Sigmoid colon (tissue), 7 donors: ENCODE results near the gene ARPP21. TPM values are rescaled to one million over a fixed set of nuclear protein-coding genes. Genes with fewer than 3 reads are reported as not detected.

ENCODE experiments used
- DNase-seq: peaks from one replicate; pipeline ENCODE4 v3.0.0-alpha.2; 2019
- H3K27ac ChIP-seq, 4 donors: fragments of 200-600 bp; sonication (generic); one replicate each; pipeline ENCODE4 v1.5.1; 2016 to 2019; ENCODE audit warnings: mild to moderate bottlenecking in 1 of 4
- H3K27me3 ChIP-seq, 3 donors: fragments of 200-600 bp; sonication (generic); one replicate each; pipeline ENCODE4 v1.5.1; 2019; ENCODE audit warnings: mild to moderate bottlenecking in 1 of 3
- H3K36me3 ChIP-seq, 4 donors: fragments of 200-600 bp; sonication (generic); one replicate each; pipeline ENCODE4 v1.5.1; 2016 to 2019
- H3K4me1 ChIP-seq, 4 donors: fragments of 200-600 bp; sonication (generic); one replicate each; pipeline ENCODE4 v1.5.1; 2017 to 2019
- H3K4me3 ChIP-seq, 4 donors: fragments of 200-600 bp; sonication (generic); one replicate each; pipeline ENCODE4 v1.5.1; 2017 to 2019; ENCODE audit warnings: mild to moderate bottlenecking in 2 of 4, moderate library complexity in 1 of 4
- H3K9me3 ChIP-seq, 4 donors: fragments of 200-600 bp in 3 of 4; sonication (generic) in 3 of 4; one replicate each; pipeline versions ENCODE4 v1.5.1 to v1.6.1; 2013 to 2019
- EP300 ChIP-seq, 4 donors: sonication (generic); formaldehyde crosslinking; IDR thresholded peaks; one replicate each; pipeline ENCODE4 v1.6.1; 2017; ENCODE audit warnings: antibody characterized with exemption in 4 of 4
- POLR2A ChIP-seq, 2 donors: fragments of 450-650 bp; IDR thresholded peaks; one replicate each; pipeline ENCODE4 v1.6.1; 2016; ENCODE audit warnings: antibody characterized with exemption in 2 of 2, mild to moderate bottlenecking in 2 of 2, moderate library complexity in 2 of 2
- POLR2AphosphoS5 ChIP-seq, 4 donors: sonication (generic); formaldehyde crosslinking; IDR thresholded peaks; one replicate each; pipeline ENCODE4 v1.6.1; 2017; ENCODE audit warnings: antibody characterized with exemption in 4 of 4
- WGBS, 2 donors: extraction: QIAGEN DNeasy Blood & Tissue Kit; methylation state at CpG; one replicate each; pipeline ENCODE4 v1.1.7; 2013; 5-methylcytosine and 5-hydroxymethylcytosine counted together
- intact Hi-C: fragments of 100-400 bp; cut with DNase I; formaldehyde crosslinking; loops from one replicate; pipeline ENCODE4 v1.15.1; 2023
- polyA plus RNA-seq, 3 donors: library from polyadenylated mRNA; stranded (reverse); fragments of 200-250 nt; gene quantifications; one replicate each; pipeline ENCODE4 v1.2.3, GENCODE V29; 2013
- total RNA-seq, 4 donors: library from RNA; depleted of rRNA; stranded (reverse); fragments of >200 nt; gene quantifications; one replicate each; pipeline ENCODE4 v1.1.0, GENCODE V29; 2016
- TF ChIP-seq, protein P1 (sequence below), 4 experiments: fragments of 450-650 bp in 3 of 4; fragments of 200-600 bp in 1 of 4; IDR thresholded peaks; one replicate each; pipeline ENCODE4 v1.5.1; 2016 to 2019; ENCODE audit warnings: antibody characterized with exemption in 4 of 4, mild to moderate bottlenecking in 3 of 4, moderate library complexity in 2 of 4
- donor health status: healthy with polysubstance abuse.
- donor health status: Bipolar disorder and iron deficiency.
- donor health status: healthy.

The ARPP21 gene
- total and polyA plus RNA-seq, 7 donors = 0.51 to 1.9 (median 1.1) TPM; not detected in 2

DNA sequence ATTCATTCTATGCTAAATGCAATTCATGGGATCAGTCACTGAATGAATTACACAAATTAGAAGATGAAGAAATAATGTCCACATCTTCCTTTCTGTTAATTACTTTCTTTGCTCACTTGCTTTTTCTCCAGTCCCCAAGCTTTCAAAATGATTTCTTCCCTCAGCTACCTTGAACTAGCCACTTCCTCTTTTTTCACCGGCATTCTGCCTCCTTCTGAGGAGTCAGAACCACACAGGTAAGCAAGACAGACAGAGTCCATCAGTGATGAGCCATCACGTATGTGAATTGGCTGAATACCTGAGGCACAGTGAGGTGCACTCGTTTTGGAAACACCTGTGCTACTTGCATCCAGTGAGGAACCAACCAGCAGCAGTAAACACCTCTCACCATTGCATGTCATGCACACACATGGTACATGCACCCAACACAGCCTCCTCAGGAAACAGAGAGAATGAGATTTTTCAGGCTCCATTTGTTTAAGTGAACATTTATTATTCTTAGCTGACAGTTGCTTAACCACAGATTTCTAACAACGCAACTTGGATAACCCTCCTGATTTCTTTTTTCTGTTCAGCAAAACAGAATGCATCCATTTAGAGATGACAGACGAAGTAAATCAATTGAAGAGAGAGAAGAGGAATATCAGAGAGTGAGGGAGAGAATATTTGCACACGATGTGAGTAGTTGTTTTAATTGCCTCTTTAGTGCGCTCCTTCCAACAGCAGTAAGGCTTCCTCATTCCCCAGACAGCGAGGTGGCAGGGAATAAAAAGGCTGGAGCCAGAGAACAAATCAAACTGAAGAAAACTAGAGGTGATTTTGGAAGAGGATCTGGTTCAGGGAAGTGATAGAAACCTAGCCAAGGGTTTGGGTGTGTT lies 69.3 kb downstream of the ARPP21 start:
- Histone ChIP-seq H3K4me3 (no peak overlapping the region), H3K27me3 (no peaks in the 10 kb centered on the region), H3K27ac (no peak overlapping the region), H3K4me1 (no peaks in the 10 kb centered on the region), H3K9me3 (no peaks in the 10 kb centered on the region), H3K36me3 (no peaks in the 10 kb centered on the region)
- no peak for DNase-seq
- intact Hi-C loops = no loop called here
- TF ChIP-seq POLR2AphosphoS5 (IDR thresholded peaks at IDR 0.05) (no peak), POLR2A (IDR thresholded peaks at IDR 0.05) (no peak), EP300 (IDR thresholded peaks at IDR 0.05) (no peak)
- TF ChIP-seq, protein P1, sequence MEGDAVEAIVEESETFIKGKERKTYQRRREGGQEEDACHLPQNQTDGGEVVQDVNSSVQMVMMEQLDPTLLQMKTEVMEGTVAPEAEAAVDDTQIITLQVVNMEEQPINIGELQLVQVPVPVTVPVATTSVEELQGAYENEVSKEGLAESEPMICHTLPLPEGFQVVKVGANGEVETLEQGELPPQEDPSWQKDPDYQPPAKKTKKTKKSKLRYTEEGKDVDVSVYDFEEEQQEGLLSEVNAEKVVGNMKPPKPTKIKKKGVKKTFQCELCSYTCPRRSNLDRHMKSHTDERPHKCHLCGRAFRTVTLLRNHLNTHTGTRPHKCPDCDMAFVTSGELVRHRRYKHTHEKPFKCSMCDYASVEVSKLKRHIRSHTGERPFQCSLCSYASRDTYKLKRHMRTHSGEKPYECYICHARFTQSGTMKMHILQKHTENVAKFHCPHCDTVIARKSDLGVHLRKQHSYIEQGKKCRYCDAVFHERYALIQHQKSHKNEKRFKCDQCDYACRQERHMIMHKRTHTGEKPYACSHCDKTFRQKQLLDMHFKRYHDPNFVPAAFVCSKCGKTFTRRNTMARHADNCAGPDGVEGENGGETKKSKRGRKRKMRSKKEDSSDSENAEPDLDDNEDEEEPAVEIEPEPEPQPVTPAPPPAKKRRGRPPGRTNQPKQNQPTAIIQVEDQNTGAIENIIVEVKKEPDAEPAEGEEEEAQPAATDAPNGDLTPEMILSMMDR (IDR thresholded peaks at IDR 0.05) = no peak
- WGBS, 2 donors = 42 to 52% methylated on average over 8 of the region's 8 CpGs

DNA sequence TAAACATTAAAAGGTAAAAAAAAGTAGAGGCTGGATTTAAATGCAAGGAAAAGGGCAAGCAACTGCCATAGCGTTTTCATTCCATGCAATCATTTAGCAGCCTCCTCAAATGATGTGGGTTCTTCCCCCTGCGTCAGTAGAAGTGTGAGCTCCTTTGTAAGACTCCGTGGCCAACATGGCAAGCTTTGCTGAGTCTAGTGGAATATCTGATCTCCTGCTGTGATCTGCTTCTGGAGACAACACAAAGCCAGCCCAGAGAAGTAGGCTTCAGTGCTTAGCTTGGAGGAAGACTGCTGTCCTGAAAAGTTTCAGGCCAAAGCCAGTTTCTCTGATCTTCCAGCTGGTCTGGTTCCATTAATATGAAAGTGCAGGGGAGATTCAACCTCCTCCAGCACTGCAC lies 70.4 kb downstream of the ARPP21 start:
- TF ChIP-seq EP300 (IDR thresholded peaks at IDR 0.05) (no peak), POLR2A (IDR thresholded peaks at IDR 0.05) (no peak), POLR2AphosphoS5 (IDR thresholded peaks at IDR 0.05) (no peak)
- TF ChIP-seq, protein P1 (IDR thresholded peaks at IDR 0.05) = no peak
- no peaks in the 10 kb centered on the region for H3K36me3 ChIP-seq
- H3K4me1 ChIP-seq = no peaks in the 10 kb centered on the region
- intact Hi-C loops = no loop called here
- DNase-seq = no peak
- no peaks in the 10 kb centered on the region for H3K27me3 ChIP-seq
- no peak overlapping the region for H3K27ac ChIP-seq
- no peaks in the 10 kb centered on the region for H3K9me3 ChIP-seq
- no peak overlapping the region for H3K4me3 ChIP-seq
- WGBS, 2 donors = 77 to 91% methylated on average over 3 of the region's 3 CpGs

DNA sequence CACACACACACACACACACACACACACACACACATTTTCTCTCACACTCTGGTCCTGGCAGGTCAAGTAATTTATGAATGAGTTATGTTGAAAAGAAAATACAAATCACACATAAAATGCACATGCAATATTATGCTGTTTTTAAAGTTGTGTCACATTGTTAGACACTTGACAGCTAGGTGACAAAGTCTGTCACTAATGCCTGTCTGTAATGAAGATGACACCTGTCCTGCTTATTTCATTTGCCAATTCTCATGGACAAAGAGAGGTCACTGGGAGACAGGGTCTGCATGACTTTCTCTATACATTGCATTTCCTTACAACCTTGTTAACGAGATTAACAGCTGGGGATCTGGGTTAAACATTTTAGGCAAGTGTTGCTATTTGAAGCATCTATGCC lies 71.2 kb downstream of the ARPP21 start:
- WGBS, 2 donors = 51 to 72% methylated on average over 1 of the region's 1 CpG
- intact Hi-C loops = no loop called here
- TF ChIP-seq POLR2A (IDR thresholded peaks at IDR 0.05) (no peak), EP300 (IDR thresholded peaks at IDR 0.05) (no peak), POLR2AphosphoS5 (IDR thresholded peaks at IDR 0.05) (no peak)
- TF ChIP-seq, protein P1 (IDR thresholded peaks at IDR 0.05) = no peak

DNA sequence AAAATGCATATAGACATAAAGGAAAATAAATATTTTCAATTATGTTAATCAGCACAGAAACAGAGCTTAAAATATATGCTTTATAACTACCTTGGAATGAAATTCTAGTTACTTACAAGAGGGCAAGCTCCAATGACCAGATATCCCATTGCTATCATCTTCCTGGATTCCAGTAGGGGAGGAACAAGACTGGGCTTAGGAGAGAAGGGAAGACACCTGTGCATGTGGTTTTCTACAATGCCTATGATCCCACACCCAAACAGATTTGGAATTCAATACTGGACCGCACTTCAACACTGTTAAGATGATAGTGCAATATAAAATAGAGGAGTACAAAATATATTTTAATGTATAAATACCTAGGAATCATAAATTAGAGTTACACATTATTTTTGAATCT lies 79.6 kb downstream of the ARPP21 start:
- Histone ChIP-seq H3K4me3 (no peak overlapping the region), H3K9me3 (no peaks in the 10 kb centered on the region), H3K27me3 (no peaks in the 10 kb centered on the region), H3K4me1 (no peaks in the 10 kb centered on the region), H3K27ac (no peak overlapping the region), H3K36me3 (no peaks in the 10 kb centered on the region)
- intact Hi-C loops = no loop called here
- 90 to 91% methylated on average over 1 of the region's 1 CpG for WGBS, 2 donors
- no peak for TF ChIP-seq POLR2A (IDR thresholded peaks at IDR 0.05)
- TF ChIP-seq, protein P1 (IDR thresholded peaks at IDR 0.05) = no peak
- no peak for TF ChIP-seq EP300 (IDR thresholded peaks at IDR 0.05)
- TF ChIP-seq POLR2AphosphoS5 (IDR thresholded peaks at IDR 0.05) = no peak
- DNase-seq = no peak

More for the DNA sequence above, 71.2 kb downstream of the ARPP21 start:
- no peak overlapping the region for H3K27ac ChIP-seq
- DNase-seq = no peak
- no peaks in the 10 kb centered on the region for H3K27me3 ChIP-seq
- no peaks in the 10 kb centered on the region for H3K36me3 ChIP-seq
- H3K4me3 ChIP-seq = no peak overlapping the region
- no peaks in the 10 kb centered on the region for H3K4me1 ChIP-seq
- H3K9me3 ChIP-seq = no peaks in the 10 kb centered on the region
